Erythroblast (primary cell): Measurements from ENCODE around the gene DIAPH2.

Experiments used
- GATA1 ChIP-seq: IDR thresholded peaks from 2 replicates; pipeline ENCODE4 v1.6.1; 2011; ENCODE audit warnings: low read depth, mild to moderate bottlenecking, control low read depth, low read length, moderate library complexity
- POLR2A ChIP-seq: IDR thresholded peaks from 2 replicates; pipeline ENCODE4 v1.6.1; 2011; ENCODE audit warnings: mild to moderate bottlenecking, low read length

GRCh38 chrX:97380200-97380599 lies 695.6 kb downstream of the DIAPH2 start:
- TF ChIP-seq POLR2A (no peak), GATA1 (no peak)
